Endothelial cell of umbilical vein (primary cell): ENCODE results near the gene LRRN4CL. TPM values are rescaled to one million over a fixed set of nuclear protein-coding genes. Genes with fewer than 3 reads are reported as not detected.

ENCODE experiments used
- BruUV-seq: library from RNA; stranded (reverse); fragments of 400-500 nt; replicated peaks from 2 replicates; lab custom pipeline; 2021; lab: Mats Ljungman, UMichigan
- CTCF ChIA-PET: fragments of 300-600, 350-600 bp; sonication (Branson Sonifier 250); formaldehyde crosslinking; loops from one replicate; lab custom pipeline; 2021; ENCODE audit warnings: antibody characterized with exemption, inconsistent platforms; lab: Charles Lee
- POLR2A ChIA-PET: fragments of 300-600, 350-600 bp; sonication (Branson Sonifier 250); formaldehyde crosslinking; loops from one replicate; lab custom pipeline; 2021; ENCODE audit warnings: antibody characterized with exemption, inconsistent platforms; lab: Charles Lee
- DNase-seq: peaks from one replicate; pipeline ENCODE4 v3.0.0-alpha.2; 2011; ENCODE audit warnings: low read depth, low spot score
- FAIRE-seq: peaks from 2 replicates; lab custom pipeline; 2011; peaks lifted over from hg19 to GRCh38; lab: Jason Lieb, UNC
- H2AFZ ChIP-seq: 2 replicates; pipeline ENCODE4 v1.6.0; 2012; ENCODE audit warnings: low read depth, low read length, control low read depth, inconsistent platforms
- H3K27ac ChIP-seq: 2 replicates; pipeline ENCODE4 v1.5.1; 2011; ENCODE audit warnings: low read depth, mild to moderate bottlenecking, control low read depth, low read length, moderate library complexity; ENCODE audit not compliant: insufficient read depth
- H3K27me3 ChIP-seq, 2 experiments: 2 replicates each; pipeline versions ENCODE4 v1.6.0 to v1.6.1; 2011; ENCODE audit warnings: low read length in 2 of 2, mixed read lengths in 1 of 2; ENCODE audit not compliant: control insufficient read depth in 2 of 2, insufficient read depth in 2 of 2
- H3K36me3 ChIP-seq, 2 experiments: 2 replicates in 1 of 2; 3 replicates in 1 of 2; pipeline ENCODE4 v1.5.1; 2011; ENCODE audit warnings: low read length in 2 of 2, mild to moderate bottlenecking in 1 of 2, moderate library complexity in 1 of 2; ENCODE audit not compliant: control insufficient read depth in 2 of 2, insufficient read depth in 2 of 2; ENCODE audit errors: extremely low read depth in 1 of 2
- H3K4me1 ChIP-seq: 3 replicates; pipeline ENCODE4 v1.5.1; 2011; ENCODE audit warnings: mild to moderate bottlenecking, low read length; ENCODE audit not compliant: control insufficient read depth, insufficient read depth; ENCODE audit errors: extremely low read depth
- H3K4me2 ChIP-seq: 2 replicates; pipeline ENCODE4 v1.6.1; 2011; ENCODE audit warnings: low read length, control low read depth, mixed read lengths; ENCODE audit not compliant: insufficient read depth
- H3K4me3 ChIP-seq, 3 experiments: fragments of 200-600 bp in 1 of 3; sonication (generic), shearing (Covaris generic) in 1 of 3; replicated peaks in 1 of 3; 2 replicates each; pipeline ENCODE4 v1.5.1; 2011 to 2016; ENCODE audit warnings: control low read depth in 3 of 3, low read length in 3 of 3, mild to moderate bottlenecking in 2 of 3, inconsistent platforms in 1 of 3, low read depth in 1 of 3, moderate library complexity in 1 of 3; ENCODE audit not compliant: insufficient read depth in 1 of 3
- H3K79me2 ChIP-seq: 2 replicates; pipeline ENCODE4 v1.6.0; 2012; ENCODE audit warnings: low read length, inconsistent platforms; ENCODE audit not compliant: control insufficient read depth, insufficient read depth
- H3K9ac ChIP-seq: replicated peaks from 2 replicates; pipeline ENCODE3; 2011; ENCODE audit warnings: low read length, control low read depth; ENCODE audit not compliant: insufficient read depth; ENCODE audit errors: extremely low read depth
- H3K9me1 ChIP-seq: replicated peaks from 3 replicates; pipeline ENCODE4 v1.6.0; 2011; ENCODE audit warnings: mild to moderate bottlenecking, low read length; ENCODE audit not compliant: control insufficient read depth, insufficient read depth; ENCODE audit errors: extremely low read depth
- H3K9me3 ChIP-seq: replicated peaks from 2 replicates; pipeline ENCODE4 v1.5.1; 2012; ENCODE audit warnings: low read length, inconsistent platforms; ENCODE audit not compliant: control insufficient read depth, insufficient read depth
- H4K20me1 ChIP-seq: replicated peaks from 2 replicates; pipeline ENCODE3; 2011; ENCODE audit warnings: mild to moderate bottlenecking, low read length; ENCODE audit not compliant: control insufficient read depth, insufficient read depth; ENCODE audit errors: extremely low read depth
- EZH2 ChIP-seq: IDR thresholded peaks from 2 replicates; pipeline ENCODE4 v1.6.1; 2012; ENCODE audit warnings: borderline replicate concordance, low read depth, mild to moderate bottlenecking, moderate library complexity, low read length, inconsistent platforms; ENCODE audit not compliant: severe bottlenecking
- FOS ChIP-seq: IDR thresholded peaks from 2 replicates; pipeline ENCODE4 v1.6.1; 2011; ENCODE audit warnings: mild to moderate bottlenecking, low read length, moderate library complexity, borderline replicate concordance; ENCODE audit not compliant: insufficient read depth
- GATA2 ChIP-seq: IDR thresholded peaks from 2 replicates; pipeline ENCODE4 v1.7.0; 2011; ENCODE audit warnings: low read depth, mild to moderate bottlenecking, moderate library complexity, mixed read lengths, low read length; ENCODE audit not compliant: insufficient read length, insufficient read depth
- JUN ChIP-seq: IDR thresholded peaks from 2 replicates; pipeline ENCODE4 v1.6.1; 2011; ENCODE audit warnings: borderline replicate concordance, low read depth; ENCODE audit not compliant: insufficient read length, insufficient read depth
- MYC ChIP-seq: IDR thresholded peaks from one replicate; pipeline ENCODE4 v1.6.1; 2011; ENCODE audit warnings: mild to moderate bottlenecking, low read depth, low read length
- POLR2A ChIP-seq: IDR thresholded peaks from 2 replicates; pipeline ENCODE4 v1.6.1; 2012; ENCODE audit warnings: low read depth, mild to moderate bottlenecking, control low read depth, low read length
- POLR2AphosphoS5 ChIP-seq: IDR thresholded peaks from 2 replicates; pipeline ENCODE4 v1.6.1; 2012; ENCODE audit warnings: low read depth, mild to moderate bottlenecking, control low read depth, low read length, moderate library complexity; ENCODE audit not compliant: insufficient read depth
- dilution Hi-C: fragments of 300-500 bp; cut with MboI; formaldehyde crosslinking; loops from one replicate; pipeline ENCODE4 v1.15.0; 2019; ENCODE audit warnings: low sequenced_read_pairs; ENCODE audit not compliant: extremely low pct_ligation_motif_present
- intact Hi-C: fragments of 100-400 bp; cut with micrococcal nuclease; formaldehyde crosslinking; loops from one replicate; pipeline ENCODE4 v1.10.0; 2022
- polyA plus RNA-seq, 4 experiments: library from polyadenylated mRNA; depleted of rRNA in 3 of 4; stranded (reverse) in 3 of 4; unstranded in 1 of 4; fragments of >200 nt; gene quantifications; 2 replicates each; pipeline versions ENCODE4 v1.2.1 to v1.2.3, GENCODE V29; 2011 to 2012; ENCODE audit warnings: missing spikeins in 1 of 4
- total RNA-seq: library from RNA; stranded (reverse); gene quantifications from 2 replicates; pipeline ENCODE4 v1.2.3, GENCODE V29; 2021
- TF ChIP-seq, protein P1 (sequence below): IDR thresholded peaks from 2 replicates; pipeline ENCODE4 v1.6.1; 2011; ENCODE audit not compliant: insufficient read depth, insufficient read length
- TF ChIP-seq, protein P2 (sequence below), 2 donors: IDR thresholded peaks; 1 replicate in 1 of 2; 2 replicates in 1 of 2; pipeline ENCODE4 v1.5.1; 2011; ENCODE audit warnings: low read length in 2 of 2, mild to moderate bottlenecking in 2 of 2, moderate library complexity in 2 of 2, control low read depth in 1 of 2, inconsistent platforms in 1 of 2, low read depth in 1 of 2; ENCODE audit not compliant: insufficient read depth in 1 of 2; ENCODE audit errors: extremely low read depth in 1 of 2

The LRRN4CL gene
- total and polyA plus RNA-seq, 2 donors (not counting 3 experiments of a cell fraction or from before 2014, with no cell fraction given) = 0.20 TPM; not detected in 1

DNA sequence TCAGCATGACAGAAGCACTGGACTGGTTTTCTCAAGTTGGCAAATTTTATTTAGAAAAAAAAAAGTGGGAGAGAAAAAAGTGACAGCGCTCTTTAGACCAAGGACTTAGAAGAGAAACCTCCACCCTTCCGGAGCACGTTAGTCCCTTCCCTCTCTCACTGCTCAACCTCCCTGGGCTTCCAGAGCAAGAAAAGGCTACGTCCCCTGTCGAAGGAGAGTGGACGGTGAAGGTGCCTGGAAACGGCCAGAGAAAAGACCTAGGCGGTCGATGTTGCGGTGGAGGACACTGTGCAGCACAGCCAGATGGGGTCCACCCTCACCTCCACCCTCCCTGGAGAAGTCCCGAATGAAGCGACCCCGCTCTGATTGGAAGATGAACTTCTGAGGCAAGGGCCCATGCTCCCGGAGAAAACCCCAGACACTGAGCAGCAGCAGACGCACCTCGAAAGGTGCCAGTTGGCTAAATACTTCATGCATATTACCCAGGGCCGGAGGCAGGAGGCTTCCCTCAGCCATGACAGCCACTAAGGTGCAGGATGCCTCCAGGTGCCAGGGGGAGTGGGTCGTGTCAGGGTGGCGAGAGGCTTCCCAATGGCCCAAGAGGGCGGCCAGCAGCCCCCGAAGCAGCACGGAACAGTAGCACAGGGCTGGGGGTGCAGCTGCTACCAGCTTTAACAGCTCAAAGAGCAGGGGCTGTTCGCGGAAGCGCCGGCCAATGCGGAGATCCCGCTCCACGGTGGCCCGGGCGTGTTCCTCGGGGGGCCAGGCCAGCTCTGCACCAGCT, 42.3 kb downstream of the LRRN4CL start:
- Histone ChIP-seq H3K27ac (no peak overlapping the region), H3K4me1 (peaks cover 13% of the 10 kb centered on the region), H3K9me3 (no peaks in the 10 kb centered on the region), H3K27me3 (no peaks in the 10 kb centered on the region), H2AFZ (no peak overlapping the region), H3K36me3 (peaks cover 15 to 25% of the 10 kb centered on the region in 2 experiments), H3K9ac (no peak overlapping the region), H3K4me2 (no peak overlapping the region), H3K9me1 (no peaks in the 10 kb centered on the region), H4K20me1 (no peaks in the 10 kb centered on the region), H3K4me3 (no peak overlapping the region), H3K79me2 (peaks cover 44% of the 10 kb centered on the region)
- ChIA-PET POLR2A (interaction anchor here (0.6 to 2.7 kb wide), 8 partner anchors 18 to 194 kb away, joined by 3 to 41 read pairs (median 4); partner anchors contain the start of genes C11orf98, CSKMT, TUT1 and UQCC3), CTCF (interaction anchor here (0.8 to 1.5 kb wide), 2 partner anchors 36 to 43 kb away, joined by 3 read pairs; no protein-coding TSS in a partner anchor)
- FAIRE-seq (no peak), DNase-seq (no peak)
- TF ChIP-seq GATA2 (no peak), FOS (no peak), POLR2A (no peak), EZH2 (no peak), JUN (no peak), MYC (no peak), POLR2AphosphoS5 (no peak)
- TF ChIP-seq, protein P1, sequence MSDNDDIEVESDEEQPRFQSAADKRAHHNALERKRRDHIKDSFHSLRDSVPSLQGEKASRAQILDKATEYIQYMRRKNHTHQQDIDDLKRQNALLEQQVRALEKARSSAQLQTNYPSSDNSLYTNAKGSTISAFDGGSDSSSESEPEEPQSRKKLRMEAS = no peak
- TF ChIP-seq, protein P2, sequence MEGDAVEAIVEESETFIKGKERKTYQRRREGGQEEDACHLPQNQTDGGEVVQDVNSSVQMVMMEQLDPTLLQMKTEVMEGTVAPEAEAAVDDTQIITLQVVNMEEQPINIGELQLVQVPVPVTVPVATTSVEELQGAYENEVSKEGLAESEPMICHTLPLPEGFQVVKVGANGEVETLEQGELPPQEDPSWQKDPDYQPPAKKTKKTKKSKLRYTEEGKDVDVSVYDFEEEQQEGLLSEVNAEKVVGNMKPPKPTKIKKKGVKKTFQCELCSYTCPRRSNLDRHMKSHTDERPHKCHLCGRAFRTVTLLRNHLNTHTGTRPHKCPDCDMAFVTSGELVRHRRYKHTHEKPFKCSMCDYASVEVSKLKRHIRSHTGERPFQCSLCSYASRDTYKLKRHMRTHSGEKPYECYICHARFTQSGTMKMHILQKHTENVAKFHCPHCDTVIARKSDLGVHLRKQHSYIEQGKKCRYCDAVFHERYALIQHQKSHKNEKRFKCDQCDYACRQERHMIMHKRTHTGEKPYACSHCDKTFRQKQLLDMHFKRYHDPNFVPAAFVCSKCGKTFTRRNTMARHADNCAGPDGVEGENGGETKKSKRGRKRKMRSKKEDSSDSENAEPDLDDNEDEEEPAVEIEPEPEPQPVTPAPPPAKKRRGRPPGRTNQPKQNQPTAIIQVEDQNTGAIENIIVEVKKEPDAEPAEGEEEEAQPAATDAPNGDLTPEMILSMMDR (IDR thresholded peaks at IDR 0.05; ENCODE audit: extremely low read depth in 1 of 2, insufficient read depth in 1 of 2, low read depth in 1 of 2, low read length in 2 of 2) = no peak
- dilution Hi-C loops (no loop called here), intact Hi-C loops (loop anchor here (1.0 kb wide), 4 partner anchors 25 to 80 kb away; partner anchors contain the start of genes EEF1G and HNRNPUL2)
- no TSS peak for BruUV-seq
